Smooth muscle cell (in vitro differentiated cells): ENCODE measurements around the gene EIF5A2. TPM values are rescaled to one million over a fixed set of nuclear protein-coding genes. Genes with fewer than 3 reads are reported as not detected.

Source experiments
- DNase-seq: peaks from one replicate; lab custom pipeline; 2025; ENCODE audit not compliant: unreplicated experiment; lab: John Stamatoyannopoulos, UW
- H2AFZ ChIP-seq: fragments of 200-600 bp; sonication (generic); 2 replicates; pipeline ENCODE4 v1.6.0; 2016; ENCODE audit warnings: antibody characterized with exemption, low read depth, mild to moderate bottlenecking
- H3F3A ChIP-seq: fragments of 200-600 bp; sonication (generic); 2 replicates; pipeline ENCODE4 v1.6.0; 2017; ENCODE audit warnings: antibody characterized with exemption, low read depth
- H3K27ac ChIP-seq: fragments of 200-600 bp; sonication (generic); 2 replicates; pipeline ENCODE4 v1.5.1; 2016; ENCODE audit warnings: low read depth, mild to moderate bottlenecking
- H3K27me3 ChIP-seq: fragments of 200-600 bp; sonication (generic); 2 replicates; pipeline ENCODE4 v1.6.1; 2016; ENCODE audit warnings: low read depth, mild to moderate bottlenecking
- H3K36me3 ChIP-seq: fragments of 200-600 bp; sonication (generic); 2 replicates; pipeline ENCODE4 v1.5.1; 2016; ENCODE audit warnings: low read depth
- H3K4me1 ChIP-seq: fragments of 200-600 bp; sonication (generic); 2 replicates; pipeline ENCODE4 v1.5.1; 2016; ENCODE audit warnings: low read depth
- H3K4me2 ChIP-seq: fragments of 200-600 bp; sonication (generic); 2 replicates; pipeline ENCODE4 v1.6.0; 2016; ENCODE audit warnings: mild to moderate bottlenecking
- H3K4me3 ChIP-seq: fragments of 200-600 bp; sonication (generic); 2 replicates; pipeline ENCODE4 v1.5.1; 2016; ENCODE audit warnings: mild to moderate bottlenecking
- H3K79me2 ChIP-seq: fragments of 200-600 bp; sonication (generic); 2 replicates; pipeline ENCODE4 v1.6.0; 2016; ENCODE audit warnings: low read depth, mild to moderate bottlenecking
- H3K9ac ChIP-seq: fragments of 200-600 bp; sonication (generic); 2 replicates; pipeline ENCODE4 v1.6.0; 2016; ENCODE audit warnings: low read depth
- H3K9me3 ChIP-seq: fragments of 200-600 bp; sonication (generic); replicated peaks from 2 replicates; pipeline ENCODE4 v1.5.1; 2016; ENCODE audit warnings: low read depth
- H4K20me1 ChIP-seq: fragments of 200-600 bp; sonication (generic); 2 replicates; pipeline ENCODE4 v1.6.0; 2016; ENCODE audit warnings: low read depth
- WGBS: methylation state at CpG from one replicate; pipeline ENCODE4 v1.1.7; 2016; ENCODE audit warnings: low lambda C conversion rate; 5-methylcytosine and 5-hydroxymethylcytosine counted together
- polyA plus RNA-seq: library from polyadenylated mRNA; unstranded; fragments of >200 nt; fragmentation: Nextera tagmentation; extraction: Ambion mirVana; gene quantifications from 2 replicates; pipeline ENCODE4 v1.2.1, GENCODE V29; 2016
- total RNA-seq: library from RNA; depleted of rRNA; stranded (reverse); fragments of >200 nt; gene quantifications from 2 replicates; pipeline ENCODE4 v1.2.3, GENCODE V29; 2014
- TF ChIP-seq, protein P1 (sequence below): fragments of 200-600 bp; sonication (generic); IDR thresholded peaks from 2 replicates; pipeline ENCODE4 v1.5.1; 2017; ENCODE audit warnings: borderline replicate concordance, mild to moderate bottlenecking, antibody characterized with exemption; ENCODE audit not compliant: insufficient read depth, poor library complexity, severe bottlenecking

EIF5A2 gene
- total and polyA plus RNA-seq, 2 experiments from 2014 or later, result 5.8 to 6.8 TPM

DNA sequence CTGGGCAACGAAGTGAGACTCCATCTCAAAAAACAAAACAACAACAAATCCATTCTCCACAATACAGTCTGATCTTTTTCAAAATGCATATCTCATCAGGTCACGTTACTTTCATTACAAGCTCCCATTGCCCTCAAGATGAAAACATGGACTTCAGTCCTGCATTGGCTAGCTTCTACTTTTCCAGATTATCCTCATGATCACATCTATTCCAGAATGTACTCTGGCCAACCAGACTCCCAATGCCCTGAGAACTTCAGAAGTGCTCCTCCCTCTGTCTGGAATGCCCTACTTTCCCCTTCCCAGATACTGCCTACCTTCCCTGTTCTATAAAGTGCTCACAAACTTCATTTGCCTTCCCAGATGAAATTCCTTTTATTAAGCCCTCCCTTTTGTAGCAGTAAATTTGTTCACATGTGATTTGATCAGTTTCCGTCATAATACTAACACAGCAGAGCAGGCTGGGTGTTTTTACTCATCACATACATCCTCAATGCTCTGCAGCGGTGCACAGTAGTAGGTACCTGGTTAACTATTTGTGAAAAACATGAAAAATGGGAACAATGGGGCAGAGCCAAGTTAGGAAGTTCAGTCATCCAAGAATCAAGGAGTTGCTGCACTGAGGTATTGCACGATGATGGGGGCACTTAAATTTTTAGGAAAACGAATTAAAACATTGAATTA lies 43.8 kb downstream of the EIF5A2 start:
- Histone ChIP-seq H3K9ac (no peak overlapping the region), H3K9me3 (no peaks in the 10 kb centered on the region), H3K27me3 (no peaks in the 10 kb centered on the region), H3K4me3 (no peak overlapping the region), H3K36me3 (peaks cover 15% of the 10 kb centered on the region), H2AFZ (no peak overlapping the region), H3K4me2 (no peak overlapping the region), H3K79me2 (peaks cover 21% of the 10 kb centered on the region), H3K27ac (no peak overlapping the region), H3K4me1 (peaks cover 21% of the 10 kb centered on the region), H4K20me1 (peaks cover 28% of the 10 kb centered on the region), H3F3A (peaks cover 40% of the 10 kb centered on the region)
- WGBS, result 88% methylated on average over 6 of the region's 6 CpGs
- TF ChIP-seq, protein P1, sequence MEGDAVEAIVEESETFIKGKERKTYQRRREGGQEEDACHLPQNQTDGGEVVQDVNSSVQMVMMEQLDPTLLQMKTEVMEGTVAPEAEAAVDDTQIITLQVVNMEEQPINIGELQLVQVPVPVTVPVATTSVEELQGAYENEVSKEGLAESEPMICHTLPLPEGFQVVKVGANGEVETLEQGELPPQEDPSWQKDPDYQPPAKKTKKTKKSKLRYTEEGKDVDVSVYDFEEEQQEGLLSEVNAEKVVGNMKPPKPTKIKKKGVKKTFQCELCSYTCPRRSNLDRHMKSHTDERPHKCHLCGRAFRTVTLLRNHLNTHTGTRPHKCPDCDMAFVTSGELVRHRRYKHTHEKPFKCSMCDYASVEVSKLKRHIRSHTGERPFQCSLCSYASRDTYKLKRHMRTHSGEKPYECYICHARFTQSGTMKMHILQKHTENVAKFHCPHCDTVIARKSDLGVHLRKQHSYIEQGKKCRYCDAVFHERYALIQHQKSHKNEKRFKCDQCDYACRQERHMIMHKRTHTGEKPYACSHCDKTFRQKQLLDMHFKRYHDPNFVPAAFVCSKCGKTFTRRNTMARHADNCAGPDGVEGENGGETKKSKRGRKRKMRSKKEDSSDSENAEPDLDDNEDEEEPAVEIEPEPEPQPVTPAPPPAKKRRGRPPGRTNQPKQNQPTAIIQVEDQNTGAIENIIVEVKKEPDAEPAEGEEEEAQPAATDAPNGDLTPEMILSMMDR, result no peak
- no peak for DNase-seq

GRCh38 chr3:170863816-170864215 lies 44.6 kb downstream of the EIF5A2 start:
- DNase-seq, result no peak
- peaks cover 24% of the 10 kb centered on the region for H4K20me1 ChIP-seq
- H2AFZ ChIP-seq, result no peak overlapping the region
- 87% methylated on average over 4 of the region's 4 CpGs for WGBS
- peaks cover 13% of the 10 kb centered on the region for H3K79me2 ChIP-seq
- H3K4me1 ChIP-seq, result peaks cover 17% of the 10 kb centered on the region
- H3K9me3 ChIP-seq, result no peaks in the 10 kb centered on the region
- no peaks in the 10 kb centered on the region for H3K27me3 ChIP-seq
- H3K4me3 ChIP-seq, result no peak overlapping the region
- H3K9ac ChIP-seq, result no peak overlapping the region
- H3K4me2 ChIP-seq, result no peak overlapping the region
- no peak overlapping the region for H3K27ac ChIP-seq
- peaks cover 15% of the 10 kb centered on the region for H3K36me3 ChIP-seq
- peaks cover 40% of the 10 kb centered on the region for H3F3A ChIP-seq
- TF ChIP-seq, protein P1, result no peak

DNA sequence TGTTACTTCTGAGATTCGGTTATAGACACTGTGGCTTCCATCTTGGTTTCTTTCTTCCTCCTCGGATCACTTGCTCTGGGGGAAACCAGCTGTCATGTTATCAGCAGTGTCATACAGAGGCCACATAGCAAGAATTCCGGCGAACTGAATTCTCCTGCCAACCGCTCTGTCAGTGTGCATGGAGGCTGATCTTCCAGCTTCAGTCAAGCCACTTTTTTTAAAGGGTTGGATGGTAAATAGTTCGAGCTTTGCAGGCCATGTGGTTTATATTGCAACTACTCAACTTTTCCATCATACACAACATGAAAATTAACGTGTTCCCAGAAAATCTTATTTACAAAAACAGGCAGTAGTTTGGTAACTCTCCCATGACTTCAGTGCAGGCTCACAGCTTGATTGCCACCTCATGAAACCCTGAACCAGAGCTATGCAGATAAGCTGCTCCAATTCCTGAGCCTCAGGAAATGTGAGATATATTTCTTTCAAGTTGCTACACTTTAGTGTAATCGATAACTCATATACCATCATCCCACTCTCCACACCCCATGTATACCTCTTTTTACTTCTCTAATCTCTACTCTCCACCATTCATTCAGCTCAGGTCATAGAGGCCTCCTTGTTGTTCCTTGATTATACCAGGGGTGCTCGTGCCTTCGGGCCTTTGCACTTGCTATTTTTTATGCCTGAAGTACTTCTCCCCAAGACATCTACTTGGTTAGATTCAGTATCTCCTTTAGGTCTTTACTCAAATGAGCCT lies 45.6 kb downstream of the EIF5A2 start:
- no peak for DNase-seq
- Histone ChIP-seq H3K4me2 (no peak overlapping the region), H3K9me3 (no peaks in the 10 kb centered on the region), H4K20me1 (peaks cover 14% of the 10 kb centered on the region), H3K27ac (no peak overlapping the region), H3K27me3 (no peaks in the 10 kb centered on the region), H3K9ac (no peak overlapping the region), H3K36me3 (peaks cover 13% of the 10 kb centered on the region), H3F3A (peaks cover 40% of the 10 kb centered on the region), H2AFZ (no peak overlapping the region), H3K4me1 (peaks cover 7% of the 10 kb centered on the region), H3K4me3 (no peak overlapping the region), H3K79me2 (peaks cover 3% of the 10 kb centered on the region)
- 78% methylated on average over 10 of the region's 10 CpGs for WGBS
- TF ChIP-seq, protein P1, result no peak
